HTR-8/SVneo (cell line): ENCODE results near the gene COL27A1.

Source experiments
- DNase-seq: peaks from one replicate; pipeline ENCODE4 v3.0.0; 2011; ENCODE audit warnings: low spot score, mixed read lengths; ENCODE audit not compliant: insufficient read length
- FAIRE-seq: peaks from 2 replicates; lab custom pipeline; 2011; peaks lifted over from hg19 to GRCh38; lab: Jason Lieb, UNC

COL27A1 gene

DNA sequence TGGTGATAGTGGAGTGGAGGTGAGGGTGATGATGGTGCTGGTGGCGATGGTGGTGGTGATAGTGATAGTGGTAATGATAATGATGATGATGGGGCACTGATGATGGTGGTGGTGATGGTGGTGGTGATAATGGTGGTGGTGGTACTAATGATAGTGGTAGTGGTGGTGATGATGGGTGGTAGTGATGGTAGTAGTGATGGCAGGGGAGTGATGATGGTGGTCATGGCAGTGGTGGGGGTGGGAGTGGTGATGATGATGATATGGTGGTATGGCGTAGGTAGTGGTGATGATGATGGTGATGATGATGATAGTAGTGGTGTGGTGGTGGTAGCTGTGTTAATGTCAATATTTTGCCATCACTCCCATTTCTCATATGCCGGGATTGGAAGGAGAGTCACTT lies 123.0 kb downstream of the COL27A1 start:
- DNase-seq = no peak
- peak; percentile 89 for FAIRE-seq

DNA sequence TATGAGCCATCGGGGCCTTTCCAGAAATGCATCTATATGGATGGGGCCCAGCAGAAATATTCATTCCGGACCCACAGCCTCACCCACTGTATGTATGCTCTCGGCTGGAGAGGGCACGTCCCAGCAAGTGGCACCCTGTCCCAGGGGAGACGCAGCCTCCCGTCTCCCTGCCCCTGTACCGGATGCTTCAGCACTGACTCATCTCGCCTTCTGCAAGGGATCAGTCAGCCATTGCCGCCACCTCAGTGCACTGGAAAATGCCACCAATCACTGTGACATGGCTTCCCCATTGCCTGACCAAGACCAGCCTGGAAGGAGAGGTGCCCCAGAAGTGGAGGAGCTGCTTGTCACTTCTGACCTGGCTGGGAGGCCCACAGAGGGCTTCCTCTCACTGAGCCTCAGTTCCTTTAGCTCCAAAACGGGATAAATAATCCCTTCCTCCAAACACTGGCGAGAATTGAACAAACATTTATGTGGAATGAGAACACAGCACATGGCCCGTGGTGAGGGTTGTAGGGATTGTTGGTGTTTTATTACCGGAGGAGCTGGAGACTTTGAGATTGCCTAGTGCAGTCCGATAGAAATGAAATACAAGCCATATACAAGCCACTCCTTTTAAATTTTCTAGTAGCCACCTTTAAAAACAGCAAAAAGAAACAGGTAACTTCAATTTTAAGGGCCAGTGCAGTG lies 123.7 kb downstream of the COL27A1 start:
- DNase-seq = peak; percentile 49
- peak; percentile 92 for FAIRE-seq

DNA sequence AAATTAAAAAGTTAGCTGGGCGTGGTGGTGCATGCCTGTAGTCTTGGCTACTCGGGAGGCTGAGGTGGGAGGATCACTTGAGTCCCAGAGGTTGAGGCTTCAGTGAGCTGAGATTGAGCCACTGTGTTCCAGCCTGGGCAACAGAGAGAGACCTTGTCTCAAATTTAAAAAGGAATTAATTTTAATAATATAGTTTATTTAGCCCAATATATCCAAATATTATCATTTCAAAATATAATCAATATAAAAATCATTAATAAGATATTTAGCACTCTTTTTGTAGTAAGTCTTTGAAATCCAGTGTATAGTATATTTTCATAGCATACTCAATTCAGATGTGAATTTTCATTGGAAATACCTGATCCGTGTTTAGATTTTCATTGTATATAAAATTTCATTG lies 124.4 kb downstream of the COL27A1 start:
- FAIRE-seq (no peak), DNase-seq (no peak)

DNA sequence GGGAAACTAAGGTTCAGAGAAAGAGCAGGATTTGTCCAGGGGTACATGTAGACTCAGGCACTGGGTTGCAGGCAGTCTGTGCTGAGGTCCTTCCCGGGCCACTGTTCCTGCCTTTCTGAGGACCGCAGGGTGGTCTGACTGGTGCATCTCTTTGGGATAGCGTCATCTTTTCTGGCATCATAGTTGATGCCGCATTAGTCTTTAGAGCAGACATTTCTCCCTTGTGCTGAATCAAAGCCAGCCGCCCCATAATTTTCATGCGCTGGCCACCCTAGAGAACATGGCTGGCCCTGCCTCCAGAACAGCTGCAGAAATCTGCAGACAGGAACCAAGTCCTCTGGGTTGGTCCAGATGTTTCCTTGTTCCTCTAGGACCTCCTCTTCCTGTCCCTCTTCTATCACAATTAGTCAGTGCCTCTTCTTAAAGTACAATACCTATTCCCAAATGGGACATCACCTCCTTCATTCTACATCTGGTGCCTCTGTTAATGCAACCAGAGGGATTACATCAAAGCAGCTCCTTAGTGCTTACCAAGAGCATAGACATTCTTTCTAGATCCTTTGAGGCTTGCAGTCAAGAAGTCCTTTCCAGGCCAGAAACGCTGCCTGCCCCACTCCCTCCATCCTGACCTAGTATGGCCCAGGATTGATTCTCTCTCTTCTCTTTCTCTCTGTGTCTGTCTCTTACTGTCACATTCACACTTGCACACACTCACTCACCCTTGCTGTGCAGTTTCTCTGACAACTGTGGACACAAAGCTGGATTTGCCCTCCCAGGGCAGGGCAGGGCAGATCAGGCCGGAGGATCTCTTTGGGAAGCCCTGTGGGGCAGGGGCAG lies 125.5 kb downstream of the COL27A1 start:
- no peak for FAIRE-seq

DNA sequence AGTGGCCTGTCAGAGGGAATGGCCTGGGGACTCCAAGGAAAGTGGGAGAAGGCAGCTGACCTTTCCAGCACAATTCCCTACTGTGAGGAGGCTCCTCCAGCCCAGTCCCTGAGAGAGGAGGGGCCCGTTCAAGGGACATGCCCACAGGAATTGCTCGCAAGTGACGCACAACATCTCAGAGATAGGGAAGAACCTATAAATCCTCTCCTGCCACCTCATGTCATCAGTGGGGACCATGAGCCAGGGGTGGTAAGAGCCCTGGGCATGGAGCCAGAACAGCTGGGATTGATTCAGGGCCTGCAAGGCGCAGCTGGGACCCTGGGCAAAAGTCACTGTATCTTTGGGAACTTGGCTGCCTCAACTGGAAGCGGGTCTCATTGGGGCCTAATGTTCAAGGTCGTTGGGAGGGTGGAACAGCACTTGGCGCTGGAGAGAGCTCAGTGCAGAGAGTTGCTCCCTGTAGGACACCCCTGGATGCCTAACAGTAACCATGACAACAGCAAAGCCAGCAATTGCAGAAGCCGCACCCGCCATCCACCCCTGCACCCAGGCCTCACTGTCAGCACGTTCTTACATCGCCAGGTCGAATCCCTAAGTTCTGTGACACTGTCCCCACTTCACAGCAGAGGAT lies 126.3 kb downstream of the COL27A1 start:
- no peak for FAIRE-seq
- no peak for DNase-seq

More for the DNA sequence above, 125.5 kb downstream of the COL27A1 start:
- no peak for DNase-seq

DNA sequence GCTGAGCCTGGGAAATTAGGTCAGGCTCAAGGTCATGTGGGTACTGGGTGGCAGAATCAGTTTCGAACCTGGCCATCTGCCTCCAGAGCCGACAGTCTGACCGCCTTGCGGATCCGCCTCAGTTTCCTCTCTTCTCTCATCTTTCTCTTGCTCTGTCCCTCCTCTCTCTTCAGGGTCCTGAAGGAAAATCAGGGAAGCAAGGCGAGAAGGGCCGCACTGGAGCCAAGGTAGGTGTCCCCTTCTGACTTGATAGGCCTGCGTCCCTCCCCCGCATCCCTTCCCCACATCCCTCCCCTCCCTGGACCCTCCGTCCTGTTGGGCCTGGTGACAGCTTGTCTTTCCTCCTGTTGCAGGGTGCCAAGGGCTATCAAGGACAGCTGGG lies 126.8 kb downstream of the COL27A1 start:
- DNase-seq (no peak), FAIRE-seq (no peak)

DNA sequence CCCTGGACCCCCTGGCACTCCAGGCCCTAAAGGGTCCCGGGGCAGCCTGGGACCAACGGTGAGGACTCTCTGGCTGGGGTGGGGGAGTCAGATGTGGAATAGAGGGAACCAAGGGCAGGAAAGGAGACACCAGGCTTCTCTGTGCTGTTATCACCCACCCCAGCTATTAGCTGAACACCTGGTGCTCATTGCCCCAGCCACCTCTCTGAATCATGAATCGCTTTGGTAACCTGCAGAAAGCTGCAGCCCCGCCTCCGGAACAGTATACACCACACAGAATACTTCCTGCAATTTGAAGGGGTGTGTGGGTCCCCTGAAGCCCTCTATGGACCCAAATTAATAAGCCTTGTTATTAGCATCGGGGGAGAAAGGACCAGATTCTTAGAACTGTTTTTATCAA lies 127.2 kb downstream of the COL27A1 start:
- FAIRE-seq (no peak), DNase-seq (no peak)

GRCh38 chr9:114282926-114283325 lies 127.6 kb downstream of the COL27A1 start:
- no peak for FAIRE-seq
- no peak for DNase-seq

DNA sequence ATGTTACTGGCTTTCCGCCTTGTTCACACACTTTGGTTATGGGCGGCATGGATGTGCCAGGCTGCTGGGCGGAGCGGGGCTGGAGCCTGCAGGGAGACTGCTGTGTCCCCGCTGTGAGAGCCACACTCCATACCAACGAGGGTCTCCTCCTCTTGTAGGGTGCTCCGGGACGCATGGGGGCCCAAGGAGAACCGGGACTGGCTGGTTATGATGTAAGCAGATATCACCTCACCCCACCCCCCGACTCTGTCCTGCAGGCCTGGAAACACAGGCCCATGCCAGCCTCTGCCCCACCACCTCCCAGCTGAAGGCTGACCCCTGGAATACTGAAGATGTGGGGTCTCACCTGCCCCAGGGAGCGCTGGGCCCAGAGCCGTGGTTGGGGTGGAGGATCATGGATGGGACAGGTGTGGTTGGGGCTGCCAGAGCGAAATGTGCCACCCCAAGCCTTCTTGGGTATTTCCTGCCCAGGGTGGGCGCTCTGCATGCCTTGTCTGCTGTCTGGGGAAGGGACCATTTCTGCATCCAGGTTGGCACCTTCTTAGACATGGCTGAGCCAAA lies 128.3 kb downstream of the COL27A1 start:
- DNase-seq = no peak
- FAIRE-seq = no peak

DNA sequence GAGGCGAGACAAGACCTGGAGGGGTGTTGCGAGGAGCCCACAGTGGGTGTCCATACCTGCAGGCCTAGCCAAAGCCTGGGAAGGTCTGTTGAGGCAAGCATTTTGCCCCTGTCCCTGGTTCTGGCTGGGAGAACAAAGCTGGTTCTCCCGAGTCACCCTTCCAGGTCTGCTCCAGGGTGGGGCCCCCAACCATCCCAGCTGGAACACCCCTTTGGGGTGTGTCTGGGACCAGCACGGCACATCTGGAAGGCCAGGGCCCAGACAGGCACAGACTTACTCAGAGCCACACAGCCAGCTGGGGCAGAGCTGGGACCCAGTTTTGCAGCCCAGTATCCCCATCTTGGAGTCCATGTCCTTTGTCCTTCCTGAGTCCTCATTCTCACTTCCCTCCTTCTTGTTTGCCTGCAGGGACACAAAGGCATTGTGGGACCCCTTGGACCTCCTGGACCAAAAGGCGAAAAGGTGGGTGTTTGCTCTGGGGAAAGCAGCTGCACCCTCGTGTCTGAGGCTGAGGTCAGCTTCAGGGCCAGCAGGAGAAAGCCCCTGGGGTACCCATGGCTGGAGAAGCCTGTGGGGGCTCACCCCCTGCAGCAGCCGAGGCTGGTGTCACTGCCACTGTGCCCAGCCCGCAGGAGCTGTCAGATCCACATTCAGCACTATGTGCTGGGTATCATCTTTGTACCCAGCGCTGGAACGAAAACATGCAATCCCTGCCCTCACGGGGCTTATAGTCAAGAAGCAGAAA lies 129.2 kb downstream of the COL27A1 start:
- no peak for DNase-seq
- FAIRE-seq = no peak

DNA sequence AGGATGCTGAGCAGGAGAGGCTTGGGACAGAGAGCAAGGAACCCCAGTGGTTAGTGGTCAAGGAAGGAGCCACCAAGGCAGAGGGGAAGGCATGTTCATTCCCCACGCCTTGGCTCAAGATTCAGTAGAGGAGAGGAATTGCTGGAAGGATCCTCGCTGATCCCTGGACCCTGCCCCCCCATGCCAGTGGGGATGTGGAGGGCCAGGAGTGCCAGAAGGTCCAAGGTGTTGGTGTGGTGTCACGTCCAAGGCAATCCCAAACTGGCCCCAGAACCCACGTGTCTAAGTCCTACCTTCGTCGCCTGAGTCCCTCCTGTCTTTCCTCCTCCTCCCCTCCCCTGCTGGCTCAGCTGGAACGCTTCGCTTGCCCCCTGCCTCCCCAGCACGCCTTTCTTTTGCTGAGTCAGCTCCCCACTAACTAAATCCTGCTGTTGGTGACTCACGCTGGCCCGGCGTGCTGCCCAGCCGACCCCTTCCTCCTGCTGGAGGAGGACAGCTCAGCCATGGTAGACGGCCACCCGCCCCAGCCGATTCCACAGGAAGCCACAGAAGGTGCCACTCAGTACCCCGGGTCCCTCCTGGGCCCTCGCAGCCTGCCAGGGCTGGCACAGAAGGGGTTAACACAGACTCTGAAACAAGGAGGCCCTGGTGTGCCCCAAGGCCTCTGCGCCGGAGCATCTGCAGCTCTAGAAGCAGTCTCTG lies 130.0 kb downstream of the COL27A1 start:
- FAIRE-seq = peak; percentile 16
- peak; percentile 77 for DNase-seq

- DNase-seq (no peak), FAIRE-seq (no peak)
Measured at GRCh38 chr9:114286146-114286679, 130.9 kb downstream of the COL27A1 start.

DNA sequence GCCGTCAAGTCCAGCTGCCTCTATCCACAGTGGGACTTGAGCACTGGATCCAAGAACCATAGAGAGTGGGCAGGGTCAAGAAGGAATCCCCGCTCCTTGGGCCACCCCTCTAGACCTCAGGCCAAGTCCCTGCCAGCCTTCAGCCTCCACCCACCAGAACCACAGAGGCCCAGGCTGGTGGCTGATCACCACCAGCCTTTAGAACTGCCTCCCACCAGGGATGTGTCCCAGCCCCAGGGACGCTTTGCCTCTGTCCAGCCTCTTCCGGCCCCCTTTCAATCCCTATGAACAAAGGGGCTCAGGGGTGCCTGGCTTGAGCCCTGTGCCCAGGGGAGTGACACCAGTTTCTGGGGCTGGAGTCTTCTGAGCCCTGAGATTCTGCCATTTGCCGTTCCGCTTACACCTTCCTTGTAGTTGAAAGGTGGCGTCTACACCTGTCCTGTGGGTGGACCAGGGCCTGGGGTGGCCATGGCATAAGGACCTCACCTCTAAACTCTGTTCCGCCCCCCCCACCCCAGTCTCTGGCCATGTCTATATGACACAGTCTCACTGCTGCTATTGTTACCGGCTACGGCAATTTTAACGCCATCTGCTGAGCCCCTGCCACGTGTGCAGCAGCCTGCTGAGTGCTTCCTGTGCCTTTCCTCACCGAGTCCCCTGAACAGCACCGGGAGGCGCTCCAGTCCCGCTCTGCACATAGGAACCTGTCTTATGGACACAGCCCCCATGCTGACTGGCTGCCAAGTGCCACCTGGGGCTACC lies 131.8 kb downstream of the COL27A1 start:
- DNase-seq = no peak
- no peak for FAIRE-seq

DNA sequence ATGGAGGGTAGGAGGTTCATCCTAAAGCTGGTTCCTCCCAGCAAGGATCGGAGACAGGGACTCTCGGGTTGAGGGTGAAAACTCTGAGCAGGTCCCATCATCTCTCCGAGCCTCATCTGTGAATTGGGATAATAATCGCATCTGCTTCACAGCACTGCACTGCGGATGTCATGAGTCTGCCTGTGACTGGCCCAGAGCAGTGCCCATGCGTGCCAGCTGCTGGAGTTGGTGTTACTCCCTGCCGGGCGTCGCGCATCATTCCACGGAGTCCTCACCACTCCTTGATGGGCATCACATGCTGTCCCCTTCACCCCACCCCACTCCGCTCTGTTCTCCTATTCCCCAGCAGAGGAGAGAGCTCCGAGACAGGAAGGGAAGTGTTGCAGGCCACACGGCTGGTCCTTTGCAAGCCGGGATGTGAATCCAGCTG lies 132.4 kb downstream of the COL27A1 start:
- FAIRE-seq (no peak), DNase-seq (no peak)

DNA sequence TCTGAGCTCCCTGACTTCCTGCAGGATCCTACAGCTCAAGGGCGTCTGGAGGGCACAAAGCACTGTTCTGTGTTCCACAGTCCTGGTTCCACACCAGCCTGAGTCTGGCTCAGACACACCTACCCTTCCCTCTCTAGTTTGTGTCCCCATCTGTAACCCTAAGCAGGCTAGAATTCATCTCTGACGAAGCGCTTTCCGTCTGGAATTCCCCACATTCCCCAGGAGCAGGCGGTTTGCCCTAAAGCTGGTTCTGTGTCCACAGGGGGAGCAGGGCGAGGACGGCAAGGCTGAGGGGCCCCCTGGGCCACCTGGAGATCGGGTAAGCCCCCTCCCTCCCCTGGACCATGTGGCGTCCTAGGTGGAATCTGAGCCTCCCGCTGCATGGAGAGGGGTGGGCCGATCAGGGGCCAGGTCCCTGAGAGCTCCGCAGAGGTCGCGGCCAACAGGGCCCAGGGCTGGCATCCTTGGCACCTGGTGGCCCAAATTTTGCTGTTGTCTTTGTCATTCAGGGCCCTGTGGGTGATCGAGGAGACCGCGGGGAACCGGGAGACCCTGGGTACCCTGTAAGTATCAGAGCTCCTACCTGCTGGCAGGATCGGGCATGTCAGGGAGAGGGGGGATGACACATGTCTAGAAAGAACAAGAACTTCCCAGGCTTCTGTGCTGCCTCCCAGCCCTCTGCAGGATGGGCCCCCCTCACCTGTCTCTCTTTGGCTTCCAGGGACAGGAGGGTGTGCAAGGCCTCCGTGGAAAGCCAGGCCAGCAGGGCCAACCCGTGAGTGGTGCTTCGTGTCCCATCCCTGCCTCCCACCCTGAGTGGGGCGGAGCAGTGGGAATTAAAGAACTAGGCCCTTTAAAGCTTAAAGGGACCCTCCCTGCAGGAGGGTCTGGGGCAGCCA lies 133.1 kb downstream of the COL27A1 start:
- FAIRE-seq (peak; percentile 38), DNase-seq (peak; percentile 45)

- DNase-seq (no peak), FAIRE-seq (no peak)
Measured at GRCh38 chr9:114289106-114289505, 133.8 kb downstream of the COL27A1 start.
